ENCODE measurements around the gene WFS1.

DNA sequence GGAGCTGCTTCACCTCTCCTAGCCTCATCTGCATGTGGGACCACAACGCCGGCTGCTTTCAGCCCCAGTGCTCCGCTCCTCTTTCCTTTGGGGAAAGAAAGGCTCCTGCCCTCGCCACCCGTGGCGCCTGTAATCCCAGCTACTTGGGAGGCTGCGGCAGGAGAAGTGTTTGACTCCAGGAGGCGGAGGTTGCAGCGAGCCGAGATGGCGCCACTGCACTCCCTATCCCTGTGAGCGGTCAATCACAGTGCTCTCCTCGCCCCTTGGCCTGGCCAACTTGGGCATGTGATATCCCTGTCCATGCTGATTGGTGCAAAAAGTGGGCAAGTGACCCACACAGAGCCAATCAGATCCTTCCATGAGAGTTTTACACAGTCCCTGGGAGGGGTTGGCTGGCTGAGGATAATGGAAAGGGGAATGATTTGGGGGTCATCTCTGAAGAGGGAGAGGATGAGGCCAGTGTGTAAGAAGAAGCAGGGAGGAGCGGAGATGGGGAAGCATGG lies 56.2 kb downstream of the WFS1 start:
- TF ChIP-seq EZH2 (IDR thresholded peaks at IDR 0.05) = no peak
- no peak for TF ChIP-seq POLR2AphosphoS5 (IDR thresholded peaks at IDR 0.05; ENCODE audit: borderline replicate concordance, low read depth, low read length)

Measured in SK-N-MC (cell line).